Upper lobe of left lung (tissue), 4 donors: ENCODE data around the gene CASP3.

Experiments used
- EP300 ChIP-seq, 4 donors: sonication (generic); formaldehyde crosslinking; IDR thresholded peaks; one replicate each; pipeline ENCODE4 v1.5.1; 2017; ENCODE audit warnings: antibody characterized with exemption in 4 of 4, control low read depth in 2 of 4
- POLR2A ChIP-seq, 4 donors: fragments of 450-650 bp; IDR thresholded peaks; one replicate each; pipeline ENCODE4 v1.5.1; 2016 to 2017; ENCODE audit warnings: antibody characterized with exemption in 4 of 4, mild to moderate bottlenecking in 2 of 4
- POLR2AphosphoS5 ChIP-seq, 2 donors: sonication (generic); formaldehyde crosslinking; IDR thresholded peaks; one replicate each; pipeline ENCODE4 v1.5.1; 2017; ENCODE audit warnings: antibody characterized with exemption in 2 of 2
- TF ChIP-seq, protein P1 (sequence below), 6 experiments: fragments of 450-650 bp in 4 of 6; fragments of 200-600 bp in 2 of 6; sonication (generic) in 2 of 6; IDR thresholded peaks; one replicate each; pipeline ENCODE4 v1.5.1; 2016 to 2019; ENCODE audit warnings: antibody characterized with exemption in 6 of 6

DNA sequence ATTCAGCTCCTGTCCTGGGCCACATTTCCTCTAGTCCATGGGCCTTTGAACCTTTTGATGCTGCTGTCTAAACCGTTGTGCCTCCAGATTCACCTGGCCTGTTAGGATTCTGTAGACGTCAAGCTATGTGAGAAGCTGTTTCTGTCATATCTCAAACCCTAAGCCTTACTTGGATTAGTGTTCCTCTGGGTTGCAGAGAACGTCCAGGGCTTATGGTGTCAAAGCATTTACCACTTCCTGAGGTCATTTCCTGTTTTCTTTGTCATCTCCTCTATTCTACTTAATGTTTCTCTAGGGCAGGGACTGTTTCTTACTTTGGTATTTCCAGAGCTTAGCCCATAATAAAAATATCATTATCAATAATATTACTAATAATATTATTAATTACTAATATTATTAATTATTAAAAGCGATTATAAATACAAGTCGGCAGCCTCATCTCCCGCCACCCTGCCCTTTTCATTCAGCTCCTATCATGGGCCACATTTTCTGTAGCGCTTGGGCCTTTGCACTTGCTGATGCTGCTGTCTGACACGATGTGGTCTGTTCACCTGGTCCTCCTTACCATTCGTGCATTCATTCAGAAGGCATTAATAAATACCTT, 19.4 kb upstream of the CASP3 start:
- TF ChIP-seq, protein P1, sequence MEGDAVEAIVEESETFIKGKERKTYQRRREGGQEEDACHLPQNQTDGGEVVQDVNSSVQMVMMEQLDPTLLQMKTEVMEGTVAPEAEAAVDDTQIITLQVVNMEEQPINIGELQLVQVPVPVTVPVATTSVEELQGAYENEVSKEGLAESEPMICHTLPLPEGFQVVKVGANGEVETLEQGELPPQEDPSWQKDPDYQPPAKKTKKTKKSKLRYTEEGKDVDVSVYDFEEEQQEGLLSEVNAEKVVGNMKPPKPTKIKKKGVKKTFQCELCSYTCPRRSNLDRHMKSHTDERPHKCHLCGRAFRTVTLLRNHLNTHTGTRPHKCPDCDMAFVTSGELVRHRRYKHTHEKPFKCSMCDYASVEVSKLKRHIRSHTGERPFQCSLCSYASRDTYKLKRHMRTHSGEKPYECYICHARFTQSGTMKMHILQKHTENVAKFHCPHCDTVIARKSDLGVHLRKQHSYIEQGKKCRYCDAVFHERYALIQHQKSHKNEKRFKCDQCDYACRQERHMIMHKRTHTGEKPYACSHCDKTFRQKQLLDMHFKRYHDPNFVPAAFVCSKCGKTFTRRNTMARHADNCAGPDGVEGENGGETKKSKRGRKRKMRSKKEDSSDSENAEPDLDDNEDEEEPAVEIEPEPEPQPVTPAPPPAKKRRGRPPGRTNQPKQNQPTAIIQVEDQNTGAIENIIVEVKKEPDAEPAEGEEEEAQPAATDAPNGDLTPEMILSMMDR (IDR thresholded peaks at IDR 0.05), result no peak
- no peak for TF ChIP-seq EP300 (IDR thresholded peaks at IDR 0.05)
- no peak for TF ChIP-seq POLR2AphosphoS5 (IDR thresholded peaks at IDR 0.05)
- TF ChIP-seq POLR2A (IDR thresholded peaks at IDR 0.05), result no peak
